Endometrium (tissue), 2 donors: ENCODE measurements around the gene TENT5C.

ENCODE experiments used
- FAIRE-seq: peaks from 2 replicates; lab custom pipeline; 2012; peaks lifted over from hg19 to GRCh38; lab: Jason Lieb, UNC
- donor health status: control.
- donor health status: control.

The TENT5C gene

DNA sequence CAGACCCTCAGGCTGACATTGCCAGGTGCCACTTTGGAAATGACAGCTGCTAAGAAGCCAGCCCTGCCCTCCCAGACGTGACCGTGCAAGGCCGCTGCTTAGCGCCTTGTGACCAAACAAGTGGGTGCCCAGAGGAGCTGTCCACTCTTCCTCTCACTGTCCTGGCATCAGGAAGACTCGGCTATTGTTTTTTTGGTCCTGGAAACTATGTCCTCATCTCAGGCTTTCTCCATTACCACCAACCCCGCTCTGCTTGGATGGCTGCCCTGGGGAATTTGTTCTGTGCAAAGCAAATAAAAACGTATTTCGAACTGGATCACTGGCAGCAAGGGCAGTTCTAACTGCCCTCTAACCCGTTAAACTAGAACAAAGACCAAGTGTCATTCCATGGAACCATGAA is 13.7 kb upstream of the TENT5C start:
- FAIRE-seq = no peak

DNA sequence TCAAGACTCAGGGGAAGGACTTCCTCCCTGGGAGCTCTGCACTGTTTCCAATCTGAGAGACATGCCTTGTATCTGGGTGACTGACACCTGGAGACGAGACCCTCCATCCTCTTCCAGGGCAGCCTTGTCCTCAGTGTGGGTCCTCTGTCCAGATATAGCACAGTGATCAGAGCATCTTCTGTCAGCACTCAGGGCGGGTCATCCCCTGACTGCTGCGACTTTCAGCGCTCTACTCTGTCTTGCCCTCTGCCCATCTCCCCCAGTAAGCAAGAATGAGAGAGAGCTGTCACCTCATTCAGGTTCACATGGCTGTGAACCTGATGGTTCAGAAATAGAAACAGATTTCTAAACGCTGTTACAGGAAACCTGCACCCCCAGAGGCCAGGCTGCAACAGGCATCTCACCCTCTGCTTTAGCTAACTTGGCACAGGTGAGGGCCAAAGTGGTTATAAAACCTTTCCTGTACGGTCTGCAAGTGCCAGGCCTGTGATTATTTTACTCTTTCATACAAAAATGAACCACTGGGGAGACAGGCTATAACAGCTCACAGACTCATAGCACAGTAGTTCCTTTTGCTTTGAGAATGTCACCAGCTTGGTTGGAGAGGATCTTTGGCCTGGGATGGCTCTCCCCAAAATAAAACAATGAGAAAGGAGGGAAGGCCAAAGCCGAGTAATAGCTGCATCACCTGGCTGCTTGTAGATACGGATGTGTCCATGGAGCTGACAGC is 11.4 kb upstream of the TENT5C start:
- no peak for FAIRE-seq

DNA sequence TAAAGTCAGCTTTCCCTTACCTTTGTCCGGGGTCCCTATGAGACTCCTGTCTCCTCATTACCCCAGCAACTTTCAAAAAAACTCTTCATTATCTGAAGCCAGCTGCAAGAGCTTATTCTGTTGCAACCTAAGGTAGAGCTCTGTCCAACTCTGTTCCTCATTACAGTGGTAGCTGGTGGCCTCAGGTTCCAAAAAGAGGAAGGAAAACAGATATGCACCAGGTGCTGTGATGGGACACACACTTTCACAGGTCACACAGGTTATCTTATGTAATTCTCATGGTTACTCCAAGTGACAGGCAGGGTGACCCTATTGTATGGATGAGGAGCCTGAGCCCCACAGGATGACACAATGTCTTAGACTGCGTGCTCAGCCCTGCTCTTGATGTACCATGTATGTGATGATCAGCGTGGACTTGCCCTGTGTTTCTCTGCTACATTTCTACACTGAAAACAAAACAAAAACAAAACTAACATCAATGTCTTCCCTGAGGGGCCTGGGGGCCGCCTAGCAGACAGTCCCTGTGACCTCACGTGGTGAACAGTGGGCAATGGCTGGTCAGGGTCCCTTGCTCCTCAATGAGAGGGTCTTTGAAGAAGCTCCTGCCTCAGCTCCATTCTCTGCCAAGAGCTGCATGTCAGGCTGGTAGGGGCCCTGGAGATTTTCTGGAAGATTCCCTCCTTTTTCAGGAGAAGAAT is 9.7 kb upstream of the TENT5C start:
- FAIRE-seq = no peak

DNA sequence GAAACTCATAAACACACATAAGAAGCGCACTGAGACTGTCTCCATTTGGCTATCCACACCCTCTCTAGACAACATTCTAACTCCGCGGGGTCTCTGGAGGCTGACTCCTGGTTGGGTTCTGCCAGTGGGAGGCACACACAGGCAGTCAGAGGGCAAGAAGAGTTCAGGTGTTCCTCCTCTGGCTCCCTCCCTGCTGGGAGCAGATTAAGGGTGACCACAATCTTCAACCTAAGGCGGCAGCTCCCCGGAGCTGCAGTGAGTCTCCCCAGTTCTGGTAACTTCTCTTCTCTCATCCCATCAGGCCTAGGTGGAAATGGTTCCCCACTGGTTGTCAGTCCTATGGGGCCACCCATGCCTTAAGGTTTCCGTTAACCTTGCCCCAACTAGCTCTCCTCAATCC is 7.4 kb upstream of the TENT5C start:
- FAIRE-seq = no peak

DNA sequence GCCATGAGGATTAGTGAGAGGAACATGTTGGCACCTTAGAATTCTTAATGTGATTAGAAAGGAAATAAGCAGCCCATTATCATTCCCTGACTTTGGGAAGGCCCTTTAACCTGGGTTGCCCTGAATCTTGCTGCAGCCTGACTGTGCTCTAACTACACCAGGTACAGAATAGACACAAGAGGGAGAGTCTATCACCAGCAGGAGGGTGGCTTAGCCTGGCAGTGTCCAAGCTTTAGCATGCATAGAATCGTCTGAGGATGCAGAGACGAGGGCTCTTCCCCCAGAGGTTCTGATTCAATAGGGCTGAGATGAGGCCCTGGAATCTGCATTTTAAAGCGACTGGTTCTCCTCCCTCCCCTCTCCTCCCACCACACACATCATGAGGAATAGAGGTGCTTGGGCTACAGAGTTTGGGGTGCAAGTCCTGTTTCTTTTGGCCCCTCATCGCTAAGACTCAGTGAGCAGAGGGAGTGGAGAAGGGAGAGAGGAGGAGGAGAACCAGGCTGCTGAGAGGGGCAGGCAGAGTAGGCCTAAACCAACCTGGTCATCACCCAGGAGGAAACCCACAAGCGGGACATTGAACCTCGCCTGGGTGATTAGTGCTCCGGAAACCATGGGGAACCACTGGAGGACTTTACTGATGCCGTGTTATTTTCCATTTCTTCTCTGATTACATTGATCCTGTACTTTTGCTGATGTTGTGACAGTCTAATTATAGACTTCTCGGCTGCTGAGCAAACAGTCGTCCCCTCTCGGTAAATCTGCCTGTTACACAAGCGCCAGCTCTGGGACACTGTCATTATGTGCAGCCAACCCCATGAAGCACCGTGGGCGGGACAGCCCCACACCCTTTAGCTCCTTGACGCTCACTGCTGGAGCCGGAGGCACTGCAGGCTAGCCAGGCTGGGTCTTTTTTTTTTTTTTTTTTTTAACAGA is 6.3 kb upstream of the TENT5C start:
- no peak for FAIRE-seq

DNA sequence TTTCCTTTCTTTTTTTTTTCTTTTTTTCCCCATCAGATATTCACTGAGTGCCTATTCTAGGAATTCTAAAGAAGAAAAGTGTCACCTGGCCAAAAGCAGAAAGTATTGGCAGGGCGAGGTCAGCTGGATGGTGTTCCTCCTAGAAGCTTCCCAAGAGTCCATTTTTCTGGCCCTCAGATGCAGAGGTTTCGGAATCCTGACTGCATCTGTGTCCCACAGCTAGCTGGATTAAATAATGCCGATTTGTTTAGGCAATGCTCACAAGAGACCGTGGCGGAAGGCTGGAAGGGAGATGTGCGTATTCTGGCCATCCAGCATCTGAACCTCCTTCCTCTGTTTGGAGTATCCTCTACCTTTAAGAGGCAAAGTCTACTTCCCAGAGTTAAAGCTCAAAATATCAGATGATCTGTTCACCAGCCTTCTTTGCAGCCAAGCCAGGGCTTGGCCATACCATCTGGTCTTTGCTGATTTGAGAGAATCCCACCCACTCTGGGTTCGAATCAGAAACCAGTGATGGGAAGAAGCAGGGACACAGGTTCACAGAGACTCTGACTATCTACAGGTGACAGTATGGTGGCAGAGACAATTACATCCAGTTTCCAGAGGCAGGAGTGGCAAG is 5.4 kb upstream of the TENT5C start:
- FAIRE-seq = no peak

DNA sequence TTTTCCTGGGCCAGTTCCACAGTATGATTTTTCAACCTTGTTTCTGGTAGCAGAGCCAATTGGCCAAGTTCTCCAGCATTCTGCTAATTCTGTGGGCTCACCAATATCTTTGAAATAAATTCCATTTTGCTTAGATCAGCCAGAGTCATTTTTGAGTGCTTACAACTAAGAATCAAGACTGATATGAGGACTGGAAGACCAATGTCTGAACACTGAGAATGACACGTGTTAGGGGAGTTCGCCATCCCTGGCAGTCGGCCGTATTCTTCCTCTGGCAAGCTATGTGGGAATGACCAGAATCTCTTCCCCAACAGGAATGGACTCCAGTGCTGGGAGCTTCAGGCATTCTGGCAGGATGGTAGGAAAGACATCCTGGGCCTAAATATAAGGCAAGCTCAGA is 4.9 kb upstream of the TENT5C start:
- FAIRE-seq = no peak

DNA sequence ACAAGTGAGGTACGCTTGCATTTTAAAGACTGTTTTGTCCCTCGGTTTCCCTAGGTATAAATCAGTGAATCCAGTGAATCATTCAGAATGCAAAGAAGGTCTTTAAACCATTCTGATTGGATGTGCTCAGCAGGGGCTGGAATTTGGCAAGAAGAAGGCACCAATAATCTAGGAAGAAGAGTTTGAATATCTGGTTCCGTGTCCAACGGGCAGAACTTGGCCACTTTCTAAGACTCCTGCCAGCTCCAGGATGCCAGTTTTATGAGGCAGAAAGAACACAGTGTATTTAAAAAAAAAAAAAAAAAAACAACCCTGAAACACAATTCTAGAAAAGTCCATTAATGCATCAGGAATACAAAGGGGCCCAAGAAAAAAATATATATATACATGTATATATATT is 3.0 kb upstream of the TENT5C start:
- no peak for FAIRE-seq

DNA sequence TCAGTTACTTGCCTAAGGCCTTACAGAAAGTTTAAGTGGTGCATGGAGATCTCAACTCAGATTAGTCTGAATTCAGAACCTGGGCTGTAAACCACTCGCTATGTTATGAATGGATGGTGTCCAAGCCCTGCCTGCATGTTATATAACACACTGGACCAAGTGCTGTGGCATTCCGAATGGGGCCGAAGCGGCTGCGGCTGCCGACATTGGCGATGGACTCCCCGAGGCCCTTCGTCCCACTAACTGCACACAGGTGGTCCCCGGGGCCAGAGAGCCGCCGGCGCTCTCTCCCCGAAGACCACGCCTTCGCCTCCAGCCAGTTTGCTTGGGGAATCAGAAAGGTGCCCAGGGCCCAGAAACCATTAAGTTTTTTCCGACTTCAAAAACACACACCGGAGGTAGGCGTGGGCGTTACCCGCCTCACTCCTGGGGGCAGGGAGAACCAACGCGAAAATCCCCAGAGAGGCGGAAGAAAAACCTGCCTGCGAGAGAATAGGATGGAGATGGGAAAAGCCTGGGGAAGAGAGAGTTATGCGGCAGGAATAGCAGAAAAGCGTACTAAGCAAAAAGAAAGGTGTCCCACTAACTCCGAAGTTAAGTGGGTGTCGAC is 579 bp upstream of the TENT5C start:
- no peak for FAIRE-seq

DNA sequence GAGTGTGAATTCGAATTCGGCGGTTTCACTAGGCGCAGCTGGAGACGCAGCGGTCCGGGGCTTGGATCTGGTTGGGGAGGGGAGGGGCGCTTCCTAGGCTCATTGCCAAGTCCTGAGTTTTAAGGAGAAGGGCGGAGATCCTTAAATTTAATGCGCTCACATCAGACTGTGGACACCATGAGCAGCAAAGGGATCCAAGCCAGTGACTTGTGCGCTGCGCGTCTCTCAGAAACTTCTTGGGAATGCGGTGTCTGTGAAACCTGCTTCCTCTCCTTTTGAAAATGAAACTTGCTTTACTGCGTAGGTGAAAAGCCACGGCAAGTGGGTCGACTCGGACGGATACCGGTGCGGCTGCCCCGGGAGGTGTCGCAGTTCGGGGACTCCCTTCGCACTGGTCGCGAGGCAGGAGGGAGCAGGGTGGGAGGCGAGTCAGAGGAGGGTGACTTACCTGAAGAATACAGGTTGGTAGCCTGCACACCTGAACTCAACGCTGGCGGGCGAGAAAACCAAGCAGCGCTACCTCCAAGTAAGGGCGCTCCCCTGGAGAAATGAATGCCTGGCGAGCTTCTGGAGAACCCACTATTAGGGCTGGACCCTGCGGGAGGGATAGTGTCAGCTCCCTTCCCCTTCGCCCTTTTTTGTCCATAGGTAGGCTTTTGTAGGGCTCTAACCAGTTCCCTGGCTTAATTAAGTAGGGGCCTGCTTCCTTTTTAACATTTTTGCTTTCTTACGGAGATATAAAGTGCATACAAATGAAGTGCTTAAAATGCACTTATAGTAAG is 992 bp downstream of the TENT5C start:
- no peak for FAIRE-seq

DNA sequence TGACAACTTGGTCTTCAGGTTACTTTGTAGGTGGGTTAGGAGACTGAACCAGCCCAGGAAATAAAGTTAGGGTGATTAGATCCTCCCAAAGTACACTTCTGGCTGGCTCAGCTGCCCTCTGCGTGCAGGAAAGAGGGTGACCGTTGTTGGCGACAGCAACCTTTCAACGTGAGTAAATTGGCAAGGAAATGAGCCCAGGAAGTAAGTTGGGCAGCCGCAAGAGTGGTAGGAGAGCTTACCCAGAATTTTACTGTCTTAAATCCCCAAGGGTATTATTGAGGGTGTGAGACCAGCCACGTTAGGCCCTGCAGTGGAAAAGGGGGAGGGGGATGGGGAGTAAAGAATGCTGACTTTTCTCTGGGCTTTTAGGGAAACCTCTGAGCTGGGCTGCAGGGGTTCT is 1.6 kb downstream of the TENT5C start:
- FAIRE-seq = no peak

DNA sequence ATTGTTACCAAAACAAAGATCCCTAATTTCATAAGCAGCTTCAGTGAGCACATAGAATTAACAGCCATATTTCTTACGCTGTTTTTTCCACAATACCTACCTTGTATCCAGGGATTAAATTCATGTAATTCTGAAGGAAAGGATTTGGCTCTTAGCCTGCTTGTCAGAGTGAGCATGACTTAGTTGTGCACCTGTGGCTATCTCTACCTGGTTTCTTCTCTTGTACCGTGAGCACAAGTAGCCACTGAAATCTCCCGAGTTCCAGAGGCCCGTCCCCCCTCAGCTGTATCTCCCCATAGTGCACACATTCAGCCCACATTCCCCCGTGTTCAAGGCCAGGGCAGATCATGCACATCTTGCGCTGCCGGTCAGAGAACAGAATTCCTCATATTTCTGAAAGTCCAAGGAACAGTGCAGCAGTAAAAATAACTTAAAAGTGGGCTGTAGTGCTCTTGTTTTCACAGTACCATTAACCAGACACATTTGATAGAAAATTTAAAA is 2.3 kb downstream of the TENT5C start:
- no peak for FAIRE-seq

DNA sequence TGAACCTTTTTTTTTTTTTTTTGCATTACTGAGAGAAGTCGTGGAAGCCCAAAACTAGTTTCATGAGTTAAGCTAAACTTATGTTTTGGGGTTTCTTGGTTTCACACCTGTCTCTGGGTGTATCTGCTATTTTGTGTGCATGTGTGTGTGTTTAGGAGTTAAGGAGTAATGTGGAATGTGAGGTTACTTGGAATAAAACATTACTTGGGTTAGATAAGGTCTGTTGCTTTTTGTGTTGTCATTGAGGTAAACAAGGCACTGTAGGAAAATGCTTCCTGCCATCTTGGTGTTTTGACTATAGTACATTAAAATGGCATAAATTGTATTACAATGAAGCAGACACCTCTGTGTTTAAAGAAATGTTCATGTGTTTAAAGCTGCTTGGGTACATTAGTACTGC is 2.9 kb downstream of the TENT5C start:
- no peak for FAIRE-seq

DNA sequence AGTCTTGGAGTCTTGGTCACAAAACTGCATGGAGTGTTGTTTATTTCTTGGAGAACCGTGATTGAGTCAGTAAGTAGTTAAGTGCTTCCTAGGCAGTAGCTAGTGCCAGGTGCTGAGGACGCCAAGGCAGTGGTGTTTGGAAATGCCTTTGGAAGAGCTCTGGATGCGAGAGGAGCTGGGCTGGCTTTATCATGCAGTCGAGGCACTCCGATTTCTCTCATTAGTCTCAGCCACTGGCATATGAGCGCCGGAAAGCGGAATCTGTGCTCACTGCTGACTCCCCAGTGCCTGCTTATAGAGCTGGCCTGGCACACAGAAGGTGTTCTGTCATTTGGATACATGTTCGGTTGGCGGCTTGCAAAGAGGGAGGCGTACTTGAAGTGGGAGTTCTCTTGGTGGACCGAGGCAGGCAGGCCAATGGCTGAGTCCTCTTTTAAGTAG is 3.6 kb downstream of the TENT5C start:
- FAIRE-seq = no peak

DNA sequence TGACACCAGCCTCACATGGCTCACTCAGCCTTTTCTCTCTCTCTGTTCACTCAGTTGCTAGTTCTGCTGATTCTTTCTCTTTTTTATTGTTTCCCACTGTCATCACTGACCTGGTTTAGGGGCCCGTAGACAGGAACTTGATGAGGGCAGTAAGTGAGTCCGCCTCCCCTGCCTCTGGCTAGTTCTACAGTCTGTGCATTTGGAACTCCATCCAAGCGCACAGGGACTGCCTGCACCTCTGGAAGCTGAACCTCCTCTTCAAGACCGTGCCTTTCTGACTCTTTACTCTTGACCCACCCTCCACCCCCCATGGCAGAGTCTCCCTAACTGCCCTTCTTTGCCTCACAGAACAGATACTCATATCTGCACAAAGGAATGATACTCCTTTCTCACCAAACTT is 4.2 kb downstream of the TENT5C start:
- FAIRE-seq = no peak

DNA sequence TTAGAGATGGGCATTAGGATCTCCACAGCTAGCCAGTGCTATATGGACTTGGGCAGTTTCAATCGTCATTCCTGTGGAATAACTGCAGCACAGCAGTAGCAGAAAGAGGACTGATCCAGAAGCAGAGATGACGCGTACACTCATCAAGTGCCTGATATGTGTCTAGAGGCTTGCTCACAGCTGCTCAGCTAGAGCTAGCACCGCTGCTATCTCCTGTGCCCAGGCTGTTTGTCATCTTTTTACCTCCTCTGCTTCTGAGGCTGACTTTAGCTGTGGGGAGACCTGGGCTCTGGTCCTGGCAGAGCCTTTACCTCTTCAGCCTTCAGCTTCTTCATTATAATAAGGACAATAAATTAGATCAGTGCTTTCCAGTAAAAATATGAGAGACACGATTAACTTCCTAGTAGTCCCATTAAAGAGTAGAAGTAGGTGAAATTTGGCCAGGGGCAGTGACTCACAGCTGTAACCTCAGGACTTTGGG is 5.3 kb downstream of the TENT5C start:
- no peak for FAIRE-seq

DNA sequence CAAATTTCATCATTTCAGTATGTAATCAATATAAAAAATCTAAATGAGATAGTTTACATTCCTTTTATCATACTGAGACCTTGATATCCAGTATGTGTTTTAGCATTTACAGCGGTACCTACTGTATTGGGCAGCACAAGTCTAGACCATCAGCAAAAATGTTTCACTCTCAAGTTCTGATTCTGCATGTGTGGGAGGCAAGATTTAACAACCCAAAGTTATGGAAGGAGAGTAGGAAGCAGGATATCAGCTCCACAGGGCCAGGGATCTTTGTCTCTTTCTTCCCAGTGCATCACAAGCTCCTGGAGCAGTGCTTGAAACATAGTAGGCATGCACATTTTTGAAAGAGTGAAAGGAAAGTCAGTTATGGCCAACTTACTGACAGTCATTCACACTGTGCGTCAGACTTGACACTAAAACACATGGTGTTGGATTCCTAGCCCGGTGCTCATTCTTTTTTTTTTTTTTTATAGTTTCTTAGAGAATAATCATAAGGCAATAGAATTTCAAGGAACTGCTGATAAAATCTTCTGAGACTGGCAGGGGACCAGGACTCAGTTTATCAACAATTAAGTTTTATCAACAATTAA is 6.1 kb downstream of the TENT5C start:
- no peak for FAIRE-seq

DNA sequence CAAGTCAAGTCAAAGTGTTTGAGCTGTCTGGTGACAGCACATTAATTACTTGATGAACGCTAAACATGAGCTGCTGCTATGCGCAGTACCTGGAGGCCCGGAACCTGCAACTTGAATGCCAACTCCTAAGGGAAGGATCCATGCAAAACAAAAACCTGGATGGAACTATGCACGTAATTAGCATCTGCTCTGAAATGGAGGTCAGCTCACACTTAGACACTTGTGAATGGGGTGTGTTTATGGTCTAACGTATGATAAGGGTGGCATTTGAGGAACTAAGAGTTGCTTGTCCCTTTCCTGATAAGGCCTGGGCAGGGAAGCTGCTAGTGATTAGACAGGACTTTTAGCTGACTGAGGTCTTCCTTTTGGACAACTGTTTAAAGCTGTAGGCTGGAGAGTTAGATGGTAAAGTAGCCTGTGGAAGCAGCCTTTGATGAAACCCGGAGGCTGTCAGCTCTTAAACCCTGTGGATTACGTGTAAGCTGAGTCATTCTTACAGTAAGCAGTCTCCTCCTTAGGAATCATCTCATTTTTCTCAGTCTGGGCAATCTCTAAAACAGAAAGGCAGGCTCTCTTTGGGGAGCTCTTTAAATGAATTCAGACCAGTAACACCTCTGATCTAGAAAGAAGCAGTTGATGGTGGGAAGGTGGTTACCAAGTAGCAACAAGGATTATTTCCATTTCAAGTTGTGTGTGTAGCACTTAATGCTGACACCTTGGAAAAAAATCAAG is 6.8 kb downstream of the TENT5C start:
- no peak for FAIRE-seq

DNA sequence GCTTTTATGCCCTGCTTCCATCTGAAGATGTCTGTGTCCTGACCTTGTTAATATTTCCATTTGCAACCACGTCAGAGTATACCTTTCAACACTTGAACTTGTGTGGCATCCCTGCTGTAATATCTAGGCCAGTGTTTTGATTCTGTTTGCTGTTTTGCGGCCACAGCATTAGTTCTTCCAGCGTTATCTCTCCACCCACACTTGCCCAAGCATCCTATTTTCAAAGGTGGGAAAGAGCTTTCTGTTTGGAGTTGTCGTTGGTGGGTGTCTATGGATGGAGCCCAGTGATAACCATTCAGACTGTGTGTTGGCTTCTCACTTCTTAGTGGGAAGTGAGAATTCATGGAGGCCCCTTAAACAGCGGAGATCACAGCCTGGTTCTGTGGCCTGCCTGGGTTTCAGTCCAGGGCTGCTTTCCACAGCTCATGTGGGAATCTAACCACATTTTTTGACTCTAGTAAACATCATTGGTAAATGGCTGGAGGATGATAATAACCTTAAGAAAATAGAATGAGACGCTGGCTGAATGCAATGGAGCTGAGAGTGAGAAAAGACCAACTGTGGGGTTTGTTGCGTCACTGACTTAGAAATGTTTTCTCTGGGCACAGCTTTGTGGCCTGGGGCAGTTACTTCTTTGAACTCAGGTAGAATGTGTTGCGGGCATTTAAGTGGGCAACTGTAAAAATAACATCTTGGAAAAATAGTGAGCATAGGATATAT is 7.6 kb downstream of the TENT5C start:
- no peak for FAIRE-seq
